NCI-H146 treated with DMSO at 0.1 percent for 48 hours (cell line): ENCODE data around the gene LMO2.
"Not testable (repeated sequence)": the region's sequence is repeated elsewhere in the genome, so short reads cannot be mapped to it uniquely, and the experiment has no call there.

Experiments
- DNase-seq: peaks from one replicate; lab custom pipeline; 2025; ENCODE audit not compliant: unreplicated experiment; lab: John Stamatoyannopoulos, UW

LMO2 gene

DNA sequence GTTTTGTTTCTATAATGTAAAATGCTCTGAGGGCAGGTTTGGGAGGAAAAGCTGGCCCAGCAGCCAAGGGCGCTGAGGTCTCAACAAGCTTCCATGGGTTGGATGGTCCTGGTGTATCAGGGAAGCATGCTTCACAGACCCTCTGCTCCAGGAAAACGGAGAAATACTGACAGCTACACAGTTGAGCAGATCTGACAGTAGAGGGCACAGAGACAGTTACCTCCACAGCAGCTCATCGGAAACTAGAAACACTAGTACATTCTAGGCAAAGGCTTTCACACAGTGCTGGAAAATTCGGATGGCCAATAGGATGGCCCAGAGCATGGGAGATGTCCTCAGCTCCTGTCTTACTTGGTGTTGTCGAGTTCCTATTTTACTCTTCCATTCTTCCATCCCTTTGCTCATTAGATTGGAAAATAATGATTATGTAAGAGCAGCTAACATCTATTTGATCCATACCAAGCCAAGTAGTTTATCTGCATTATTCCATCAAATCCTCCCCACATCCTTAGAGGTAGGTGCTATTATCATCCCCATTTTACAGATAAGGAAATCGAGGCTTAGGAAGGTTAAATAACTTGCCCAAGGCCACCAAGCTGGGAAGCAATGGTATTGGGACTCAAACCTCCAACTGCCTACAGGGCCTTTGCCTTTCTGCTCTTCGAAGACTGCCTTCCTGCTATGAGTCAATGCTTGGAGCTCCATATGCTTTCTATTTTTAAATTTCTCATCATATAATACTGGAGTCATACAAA is 28.3 kb downstream of the LMO2 start:
- DNase-seq, result no peak

DNA sequence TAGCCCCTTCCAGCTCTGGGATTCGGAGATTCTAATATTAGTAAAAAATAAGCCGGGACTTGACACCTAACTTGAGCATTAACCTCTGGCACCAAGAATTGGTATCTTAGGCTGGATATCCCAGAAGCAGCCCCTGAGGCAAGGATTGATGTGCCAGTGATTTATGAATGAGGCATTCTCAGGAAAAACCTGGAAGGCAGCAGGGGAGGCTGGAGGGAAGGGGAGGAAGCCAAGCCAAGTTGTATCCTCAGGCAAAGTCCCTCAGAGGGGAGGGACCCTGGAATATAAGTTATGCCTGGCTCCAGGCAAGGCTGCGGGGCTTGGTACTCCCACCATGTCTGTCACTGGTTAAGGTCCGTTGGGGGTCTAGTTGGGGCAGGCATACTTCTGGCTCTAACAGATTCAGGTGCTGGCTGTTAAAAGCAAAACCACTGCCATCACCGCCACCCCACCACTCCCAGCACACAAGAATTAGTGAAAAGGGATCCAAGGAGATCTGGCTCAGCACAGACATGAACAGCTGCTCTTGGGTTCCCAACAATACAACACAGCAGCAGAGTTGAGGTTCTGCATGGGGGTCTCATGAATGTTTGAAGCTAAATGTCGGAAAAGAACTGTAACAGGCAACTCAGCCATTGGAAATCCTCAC is 29.8 kb downstream of the LMO2 start:
- DNase-seq, result no peak

DNA sequence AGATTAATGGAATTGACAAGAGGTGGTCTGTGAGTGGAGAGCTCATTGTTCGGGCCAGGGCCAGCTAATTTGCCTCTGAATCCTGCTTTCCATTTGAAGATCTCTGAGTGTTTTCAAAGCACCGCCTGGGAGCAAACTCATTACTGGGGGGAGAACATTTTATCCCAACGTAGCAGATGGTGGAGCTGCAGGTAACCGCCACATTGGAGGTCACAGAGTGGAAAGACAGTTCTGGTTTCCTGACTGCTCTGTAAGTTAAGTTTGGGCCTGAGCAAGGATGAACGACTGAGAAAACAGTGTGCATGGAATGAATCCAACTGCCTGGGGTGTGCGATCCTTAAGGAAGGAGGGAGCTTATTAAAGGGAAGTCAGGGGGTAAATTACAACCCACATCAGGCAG is 30.5 kb downstream of the LMO2 start:
- no peak for DNase-seq

DNA sequence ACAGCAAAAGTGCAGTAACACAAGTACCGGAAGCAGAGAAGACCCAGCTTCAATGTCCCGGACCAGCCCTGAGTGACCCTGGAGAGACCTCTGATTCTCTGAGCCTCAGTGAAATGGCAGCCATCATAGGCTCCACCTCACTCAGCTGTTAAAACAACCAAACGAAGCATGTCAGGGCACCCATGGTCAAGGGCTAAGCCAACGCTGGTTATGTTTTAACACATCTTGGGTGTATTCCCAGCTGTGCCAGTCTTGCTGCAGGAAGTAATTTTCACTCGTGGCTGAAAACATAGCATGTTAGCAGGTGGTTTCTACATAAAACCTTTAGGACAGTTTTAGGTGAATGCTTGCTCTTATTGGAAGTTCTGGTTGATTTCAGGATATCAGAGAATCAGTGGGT is 30.9 kb downstream of the LMO2 start:
- DNase-seq, result no peak

DNA sequence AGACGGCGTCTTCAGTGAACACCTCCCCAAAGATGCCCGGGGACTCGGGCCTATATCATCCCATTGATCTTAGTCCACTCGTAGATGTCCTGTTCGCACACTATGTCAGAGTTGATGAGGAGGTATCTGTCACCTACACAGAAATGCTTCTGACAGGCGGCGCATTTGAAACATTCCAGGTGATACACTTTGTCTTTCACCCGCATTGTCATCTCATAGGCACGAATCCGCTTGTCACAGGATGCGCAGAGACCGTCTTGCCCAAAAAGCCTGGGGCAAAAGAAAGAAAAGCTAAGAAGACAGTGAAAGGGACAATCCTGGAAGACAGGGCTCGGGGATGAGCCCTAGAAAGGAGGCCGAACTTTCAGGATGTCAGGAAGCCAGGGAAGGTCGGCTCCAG is 32.6 kb downstream of the LMO2 start:
- no peak for DNase-seq

DNA sequence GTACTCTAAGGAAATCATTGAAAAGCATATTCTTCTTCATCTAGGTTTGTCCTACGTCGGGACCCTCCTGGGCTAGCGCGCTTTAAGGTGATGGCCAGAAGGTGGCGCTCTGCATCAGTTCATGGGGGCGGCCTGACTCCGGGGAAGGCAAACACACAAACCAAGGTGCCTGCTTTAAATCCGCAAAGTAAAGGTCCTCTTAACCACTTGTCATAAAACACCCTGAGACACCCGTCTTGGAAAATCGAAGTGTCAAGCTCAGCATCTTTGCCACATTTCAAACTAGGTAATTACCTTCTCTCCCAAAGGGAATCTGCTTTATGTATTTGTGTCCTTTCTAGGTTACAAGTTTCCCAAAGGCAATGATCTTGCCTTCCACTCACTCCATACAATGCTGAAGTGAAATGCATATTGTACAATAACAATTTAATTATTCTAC is 33.9 kb downstream of the LMO2 start:
- peak; percentile 9 for DNase-seq

DNA sequence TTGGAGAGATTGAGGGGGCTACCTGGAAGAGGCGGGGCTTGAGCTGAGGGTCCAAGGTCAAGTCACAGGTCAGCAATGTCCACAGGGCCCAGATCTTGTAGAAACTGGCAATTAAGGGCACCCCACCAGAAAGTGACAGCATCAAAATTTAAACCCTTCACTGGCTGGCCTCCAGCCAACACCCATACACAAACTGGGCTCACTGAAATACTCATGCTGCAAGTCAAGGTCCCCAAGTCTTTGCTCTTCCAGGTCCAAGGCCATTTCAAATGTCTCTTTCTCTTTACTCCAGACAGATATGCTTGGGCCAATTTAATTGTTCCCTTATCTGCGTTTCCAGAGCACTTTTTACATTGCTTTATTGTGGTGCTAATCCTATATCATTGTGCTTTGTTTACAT is 36.4 kb downstream of the LMO2 start:
- no peak for DNase-seq

DNA sequence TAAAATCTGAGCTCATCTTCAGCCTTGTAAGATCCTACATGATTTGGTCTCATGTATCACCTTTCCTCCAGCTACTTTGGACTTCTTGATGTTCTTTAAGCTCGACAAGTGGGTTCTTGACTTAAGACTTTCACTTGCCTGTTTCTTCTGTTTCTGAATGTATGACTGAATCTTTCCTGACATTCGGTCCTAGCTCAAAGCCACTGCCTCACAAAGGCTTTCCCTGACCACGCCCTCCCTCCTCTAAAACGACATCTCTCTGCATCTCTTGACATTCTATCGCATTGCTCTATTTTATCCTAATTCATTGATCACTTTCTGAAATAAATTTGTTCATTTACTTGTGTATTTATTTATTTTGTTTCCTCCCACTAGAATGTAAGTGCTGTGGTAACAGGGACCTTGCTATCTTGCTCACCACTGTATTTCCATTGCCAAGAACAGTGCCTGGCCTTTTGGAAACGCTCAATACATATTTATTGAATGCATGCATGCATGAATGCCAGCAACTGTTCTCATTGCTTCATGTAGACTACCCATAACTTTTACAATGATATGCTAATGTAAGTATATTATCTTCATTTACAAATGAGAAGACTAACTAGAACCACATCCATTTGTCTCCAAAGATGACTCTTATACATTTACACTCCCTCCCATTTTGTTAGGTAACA is 43.0 kb downstream of the LMO2 start:
- no peak for DNase-seq

DNA sequence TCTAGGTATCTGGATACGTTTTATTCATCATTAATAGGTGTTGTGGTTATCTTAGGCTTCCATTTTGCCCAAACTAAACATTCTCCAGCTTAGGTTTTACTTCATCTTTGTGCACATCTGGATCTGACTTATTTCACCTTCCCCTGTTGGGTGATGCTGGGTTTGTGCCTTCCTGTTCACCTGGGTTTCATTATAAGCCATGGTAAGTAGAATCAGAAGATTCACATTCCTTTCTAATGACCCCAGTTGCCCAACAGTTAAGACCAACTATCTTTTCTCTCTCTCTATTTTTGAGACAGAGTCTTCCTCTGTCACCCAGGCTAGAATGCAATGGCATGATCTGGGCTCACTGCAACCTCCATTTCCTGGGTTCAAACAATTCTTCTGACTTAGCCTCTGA is 44.6 kb downstream of the LMO2 start:
- no peak for DNase-seq

DNA sequence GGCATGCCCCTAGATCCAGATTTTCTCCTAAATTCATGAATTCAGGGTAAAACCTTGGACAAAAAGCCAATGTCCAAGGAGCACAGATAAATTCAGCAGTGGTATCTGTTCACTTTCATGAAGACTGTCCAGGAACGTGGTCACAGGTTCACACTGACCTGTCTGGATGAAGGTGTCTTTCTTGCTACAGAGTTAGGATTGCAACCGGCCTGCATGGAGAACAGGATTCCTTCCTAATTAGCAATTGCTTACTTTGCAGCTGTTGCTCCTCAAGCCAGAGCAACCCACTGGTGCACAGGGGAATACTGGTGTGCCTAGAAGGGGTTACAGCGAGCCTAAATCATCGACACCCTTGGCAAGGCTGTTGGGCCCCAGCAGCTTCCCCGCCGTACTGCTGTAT is 47.6 kb downstream of the LMO2 start:
- DNase-seq, result no peak

DNA sequence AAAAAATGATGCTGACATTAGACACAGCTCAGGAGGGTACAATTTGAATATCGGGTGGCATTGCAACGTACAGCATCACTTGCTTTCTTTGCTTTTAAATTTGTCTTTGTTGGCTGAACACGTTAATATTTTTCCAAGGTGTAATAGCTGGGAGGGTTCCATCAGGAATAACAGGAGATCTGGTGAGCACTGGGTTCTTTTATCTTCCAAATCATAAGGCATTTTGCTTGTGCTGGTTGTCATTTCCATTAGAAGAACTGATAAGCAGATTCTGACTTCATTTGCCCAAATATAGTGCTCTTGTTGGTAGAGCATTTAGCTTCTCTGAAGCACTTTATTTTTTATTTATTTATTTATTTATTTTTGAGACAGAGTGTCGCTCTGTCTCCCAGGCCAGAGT is 48.9 kb downstream of the LMO2 start:
- DNase-seq, result no peak

DNA sequence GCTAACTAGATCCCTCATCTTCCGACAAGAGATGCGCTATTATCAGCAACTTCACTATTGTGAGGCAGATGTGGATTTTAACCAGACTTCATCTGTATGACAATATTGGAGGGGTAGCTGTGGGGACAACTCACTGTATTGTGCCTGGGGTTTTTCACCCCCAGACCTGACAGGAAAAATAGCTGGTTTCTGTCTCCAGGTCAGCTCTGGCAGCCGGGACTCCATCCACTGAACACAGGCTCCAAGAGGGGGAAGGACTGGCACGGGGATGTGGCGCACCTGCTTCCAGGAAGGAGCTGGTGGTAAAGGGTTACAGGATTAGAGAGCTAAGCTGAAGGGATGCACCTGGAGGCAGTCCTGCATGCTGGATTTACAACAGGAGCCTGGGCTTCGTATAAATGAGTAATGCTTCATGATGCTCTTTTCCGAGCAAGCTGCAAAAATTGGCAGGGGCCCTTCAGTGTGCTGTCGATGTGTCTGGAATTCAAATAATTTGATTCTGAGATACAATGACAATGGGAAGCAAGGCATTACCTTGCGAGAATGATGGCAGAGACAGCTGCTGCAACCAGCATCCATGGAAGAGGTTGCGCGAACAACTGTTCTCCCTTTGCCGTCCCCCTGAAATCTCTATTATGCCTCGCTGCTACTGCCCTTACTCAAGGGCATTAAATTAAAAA is 49.5 kb downstream of the LMO2 start:
- no peak for DNase-seq

DNA sequence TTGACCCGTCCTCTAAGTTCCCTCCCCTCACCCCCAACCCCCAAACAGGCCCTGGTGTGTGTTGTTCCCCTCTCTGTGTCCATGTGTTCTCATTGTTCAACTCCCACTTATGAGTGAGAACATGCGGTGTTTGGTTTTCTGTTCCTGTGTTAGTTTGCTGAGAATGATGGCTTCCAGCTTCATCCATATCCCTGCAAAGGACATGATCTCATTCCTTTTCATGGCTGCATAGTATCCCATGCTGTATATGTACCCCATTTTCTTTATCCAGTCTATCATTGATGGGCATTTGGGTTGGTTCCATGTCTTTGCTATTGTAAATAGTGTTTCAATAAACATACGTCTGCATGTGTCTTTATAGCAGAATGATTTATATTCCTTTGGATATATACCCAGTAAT is 53.6 kb downstream of the LMO2 start:
- not testable (repeated sequence) for DNase-seq

DNA sequence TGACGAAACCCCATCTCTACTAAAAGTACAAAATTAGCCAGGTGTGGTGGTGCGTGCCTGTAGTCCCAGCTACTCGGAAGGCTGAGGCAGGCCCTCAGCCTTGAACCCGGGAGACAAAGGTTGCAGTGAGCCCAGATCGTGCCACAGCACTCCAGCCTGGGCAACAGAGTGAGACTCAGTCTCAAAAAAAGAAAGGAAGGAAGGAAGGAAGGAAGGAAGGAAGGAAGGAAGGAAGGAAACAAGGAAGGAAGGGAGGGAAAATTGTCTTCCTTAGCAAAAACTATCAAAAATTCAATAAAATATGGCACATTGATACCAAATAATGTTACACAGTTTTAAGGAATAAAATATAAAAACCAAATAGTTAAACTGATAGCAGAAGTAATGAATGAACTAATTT is 54.5 kb downstream of the LMO2 start:
- DNase-seq, result not testable (repeated sequence)

DNA sequence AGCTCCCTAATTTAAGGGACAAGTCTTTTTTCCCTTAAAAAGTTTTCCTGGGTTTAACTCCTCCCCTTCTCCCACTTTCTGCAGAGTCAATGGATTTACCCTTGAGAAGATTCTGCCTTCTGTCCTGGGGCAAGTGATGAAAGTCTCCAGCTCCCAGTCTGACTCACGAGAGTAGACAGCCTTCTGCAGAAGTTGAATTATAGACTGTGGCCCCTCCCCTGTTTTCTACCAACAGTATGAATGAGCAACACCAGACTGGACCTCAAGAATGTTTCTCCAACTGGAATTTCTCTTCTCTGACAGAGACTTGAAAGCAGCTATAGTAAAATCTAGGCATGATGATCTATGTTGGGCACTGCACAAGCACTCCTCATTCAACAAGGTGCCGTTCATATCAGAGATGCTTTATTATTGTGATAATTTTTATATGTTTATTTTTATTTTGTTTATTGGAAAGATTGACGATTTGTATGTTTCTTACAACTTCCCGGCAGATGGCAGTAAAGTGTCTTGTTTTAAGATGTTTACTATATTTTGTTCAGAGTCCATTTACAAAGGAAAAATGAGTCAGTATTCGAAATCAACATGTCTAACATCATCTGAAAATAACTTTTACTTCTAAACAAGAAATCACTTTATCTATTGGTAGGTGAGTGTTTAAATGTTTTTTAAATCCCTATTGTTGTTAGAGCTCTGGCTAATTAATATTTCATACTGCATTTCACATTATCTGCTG is 56.6 kb downstream of the LMO2 start:
- no peak for DNase-seq

DNA sequence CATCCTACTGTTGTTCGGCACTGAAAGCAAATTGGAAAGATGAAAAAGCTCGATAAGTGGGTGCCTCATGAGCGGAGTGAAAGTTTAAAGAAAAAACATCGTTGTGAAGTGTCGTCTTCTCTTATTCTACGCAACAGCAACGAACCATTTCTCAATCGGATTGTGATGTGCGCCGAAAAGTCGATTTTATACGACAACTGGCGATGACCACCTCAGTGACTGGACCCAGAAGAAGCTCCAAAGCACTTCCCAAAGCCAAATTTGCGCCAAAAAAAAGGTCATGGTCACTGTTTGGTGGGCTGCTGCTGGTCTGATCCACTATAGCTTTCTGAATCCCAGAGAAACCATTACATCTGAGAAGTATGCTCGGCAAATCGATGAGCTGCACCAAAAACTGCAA is 59.2 kb downstream of the LMO2 start:
- no peak for DNase-seq

DNA sequence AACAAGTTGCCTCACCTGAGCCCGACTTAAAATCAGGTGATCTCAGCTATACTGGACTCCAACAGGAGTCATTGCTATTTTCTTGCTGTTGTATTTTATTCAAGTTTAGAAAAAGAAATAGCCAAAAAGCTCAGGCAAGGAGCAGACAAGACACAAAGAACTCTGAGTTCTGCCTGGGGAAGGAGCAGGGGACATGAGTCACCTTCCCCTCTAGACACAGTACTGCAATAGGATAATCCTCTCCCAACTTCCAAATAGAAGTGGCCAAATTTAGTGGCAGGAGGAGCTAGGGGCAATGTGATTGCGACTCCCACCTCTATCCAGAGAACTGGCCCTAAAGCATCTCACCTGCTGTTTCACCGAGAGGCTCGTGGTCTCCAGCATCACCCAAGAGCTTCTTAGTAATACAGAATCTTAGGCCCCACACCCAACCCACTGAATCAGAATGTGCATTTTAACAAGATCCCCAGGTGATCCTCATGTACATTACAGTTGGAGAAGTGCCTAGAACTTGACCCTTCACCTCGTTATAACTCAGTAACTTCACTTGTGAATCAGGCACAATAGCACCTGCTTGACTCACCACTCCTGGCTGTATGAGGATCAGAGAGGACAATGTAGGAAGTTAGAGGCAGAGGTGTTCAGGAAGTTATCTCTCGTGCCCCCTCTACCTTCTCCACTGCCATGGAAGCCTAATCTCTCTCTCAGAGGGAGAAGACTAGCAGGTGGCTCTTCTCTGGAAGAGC is 60.8 kb downstream of the LMO2 start:
- no peak for DNase-seq

DNA sequence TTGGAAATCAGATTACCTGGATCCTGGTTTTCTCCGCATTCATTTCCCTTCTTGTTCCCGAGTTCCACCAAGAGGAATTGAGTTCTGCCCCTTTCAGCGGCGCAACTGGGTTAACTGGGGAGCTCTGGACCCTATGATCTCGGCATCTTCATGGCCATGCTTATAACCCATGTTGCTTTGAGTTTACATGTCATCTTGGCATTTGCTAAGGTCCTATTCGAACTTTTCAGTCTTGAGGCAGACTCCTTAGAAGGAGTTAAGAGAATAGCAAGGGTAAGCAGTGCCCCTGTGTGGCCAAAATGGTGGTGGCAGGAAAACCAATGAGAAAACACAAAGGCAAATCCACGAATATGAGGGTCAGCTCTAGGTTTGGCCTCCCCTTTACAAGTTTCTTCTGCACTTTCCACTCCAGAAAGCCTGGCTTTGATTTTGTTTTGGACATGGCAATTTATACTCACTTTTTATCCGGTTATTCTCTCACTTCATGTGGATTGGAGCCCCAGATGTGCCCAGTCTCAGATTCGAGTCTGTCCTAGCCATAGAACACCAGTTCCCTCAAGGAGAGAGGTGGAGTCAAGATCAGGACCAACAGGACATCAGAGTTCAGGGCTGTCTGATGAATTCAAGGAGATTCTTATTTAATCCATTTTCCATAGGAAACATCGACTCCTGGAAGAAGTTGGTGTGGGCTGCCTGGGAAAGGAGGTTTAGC is 62.3 kb downstream of the LMO2 start:
- DNase-seq, result peak; percentile 6

DNA sequence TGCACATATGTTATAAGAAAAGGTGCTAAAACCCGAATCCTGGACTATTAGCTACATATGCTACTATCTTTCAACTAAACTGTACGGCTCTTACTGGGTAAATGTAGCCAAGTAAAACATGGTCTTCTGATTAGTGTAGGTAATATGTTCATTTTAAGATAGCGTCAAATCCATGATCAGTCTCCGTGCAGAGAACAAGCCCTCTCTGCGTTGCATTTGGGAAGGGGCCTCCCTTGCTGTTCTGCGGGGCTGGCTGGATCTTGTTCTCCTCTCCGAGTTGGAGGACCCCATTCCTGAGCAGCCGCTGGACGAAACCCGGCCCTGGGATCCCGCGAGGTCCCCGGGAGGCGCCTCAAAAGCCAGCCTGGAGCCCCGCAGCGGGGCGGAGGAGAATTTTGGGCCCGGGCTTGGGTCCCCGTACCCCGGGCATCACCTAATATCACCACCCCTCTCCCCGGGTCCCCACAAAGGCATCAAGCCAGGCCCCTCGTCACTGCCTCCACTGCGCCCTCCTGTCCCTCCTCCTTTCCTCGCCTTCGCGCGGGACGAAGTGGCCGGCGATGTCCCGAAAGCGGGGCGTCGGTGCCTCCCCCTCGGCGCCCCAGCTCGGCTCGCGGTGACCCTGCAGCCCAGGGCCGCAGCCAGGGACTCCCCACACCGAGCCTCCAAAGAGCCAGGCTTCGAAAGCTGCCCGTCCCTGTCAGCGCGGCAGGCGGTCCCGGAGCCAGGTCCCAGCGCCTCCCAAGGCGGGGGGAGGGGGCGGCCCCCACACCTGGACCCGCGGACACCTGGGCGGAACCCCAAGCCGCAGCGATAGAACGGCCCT is 63.1 kb downstream of the LMO2 start:
- no peak for DNase-seq
